ENCODE results near the gene ZNF865.

Gene ZNF865

GRCh38 chr19:55645512-55645881, 40.0 kb downstream of the ZNF865 start:
- H3K27me3 ChIP-seq (ENCODE audit: control insufficient read depth, insufficient read depth, low read length): no peaks in the 10 kb centered on the region
- no CpG with 5 or more reads among the region's 5 CpGs for WGBS (ENCODE audit: insufficient coverage, insufficient read length)
- no peak overlapping the region for H3K27ac ChIP-seq (ENCODE audit: low read length)
- 0 out of 2 replicates have a peak, but pooled peaks cover 3% of the 10 kb centered on the region for H3K4me1 ChIP-seq (ENCODE audit: control insufficient read depth, insufficient read depth, low read length)
- H3K9me3 ChIP-seq (ENCODE audit: control insufficient read depth, insufficient read depth, low read length): no peaks in the 10 kb centered on the region
- peaks cover 8% of the 10 kb centered on the region for H3K36me3 ChIP-seq (ENCODE audit: control insufficient read depth, insufficient read depth, low read length)
- DNase-seq (ENCODE audit: low read depth, low spot score): no peak
- no peak overlapping the region for H3K4me3 ChIP-seq (ENCODE audit: low read length)

DNA sequence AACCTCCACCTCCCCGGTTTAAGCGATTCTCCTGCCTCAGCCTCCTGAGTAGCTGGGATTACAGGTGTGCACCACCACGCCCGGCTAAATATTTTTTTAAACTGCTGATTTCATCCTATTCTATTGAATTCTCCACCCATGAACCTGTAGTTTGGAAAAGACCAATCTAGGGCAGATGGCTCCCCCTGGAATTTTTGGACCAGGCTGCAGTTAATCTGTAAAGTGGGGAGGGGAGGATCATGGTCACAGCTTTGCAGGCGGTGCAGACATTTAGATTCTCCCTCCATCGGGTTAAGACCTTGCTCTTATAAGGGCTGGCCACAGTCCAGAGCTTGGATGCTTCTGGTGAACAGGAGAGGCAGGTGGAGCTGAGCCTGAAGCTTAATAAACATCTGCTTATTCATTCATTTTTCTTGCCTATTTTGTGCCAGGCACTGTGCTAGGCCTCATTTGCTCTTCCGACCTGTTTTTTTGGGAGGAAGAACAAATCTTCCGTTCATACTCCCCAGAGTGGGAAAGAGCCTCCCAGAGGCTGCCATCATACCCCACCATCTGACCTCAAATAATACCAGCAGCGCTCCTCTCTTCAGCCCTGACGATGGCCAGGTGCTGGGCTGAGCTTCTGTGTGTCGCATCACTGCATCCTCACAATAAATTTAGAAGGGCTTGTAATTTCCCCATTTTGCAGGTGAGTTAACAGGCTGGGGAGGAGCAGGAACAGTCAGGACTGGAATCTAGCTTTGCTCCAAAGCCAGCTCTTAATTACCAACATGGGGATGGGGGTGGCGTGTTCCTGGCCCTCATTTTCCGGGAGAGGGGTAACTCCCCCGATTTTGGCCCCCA, 41.7 kb downstream of the ZNF865 start:
- H3K9me3 ChIP-seq (ENCODE audit: control insufficient read depth, insufficient read depth, low read length): no peaks in the 10 kb centered on the region
- H3K4me3 ChIP-seq (ENCODE audit: low read length): peak overlapping the region; percentile 86; the same call in 1 of the 2 replicates
- H3K36me3 ChIP-seq (ENCODE audit: control insufficient read depth, insufficient read depth, low read length): peaks cover 8% of the 10 kb centered on the region
- H3K27me3 ChIP-seq (ENCODE audit: control insufficient read depth, insufficient read depth, low read length): no peaks in the 10 kb centered on the region
- WGBS (ENCODE audit: insufficient coverage, insufficient read length): no CpG with 5 or more reads among the region's 14 CpGs
- no peak for DNase-seq (ENCODE audit: low read depth, low spot score)
- 0 out of 2 replicates have a peak, but pooled peaks cover 3% of the 10 kb centered on the region for H3K4me1 ChIP-seq (ENCODE audit: control insufficient read depth, insufficient read depth, low read length)
- no peak overlapping the region for H3K27ac ChIP-seq (ENCODE audit: low read length)

DNA sequence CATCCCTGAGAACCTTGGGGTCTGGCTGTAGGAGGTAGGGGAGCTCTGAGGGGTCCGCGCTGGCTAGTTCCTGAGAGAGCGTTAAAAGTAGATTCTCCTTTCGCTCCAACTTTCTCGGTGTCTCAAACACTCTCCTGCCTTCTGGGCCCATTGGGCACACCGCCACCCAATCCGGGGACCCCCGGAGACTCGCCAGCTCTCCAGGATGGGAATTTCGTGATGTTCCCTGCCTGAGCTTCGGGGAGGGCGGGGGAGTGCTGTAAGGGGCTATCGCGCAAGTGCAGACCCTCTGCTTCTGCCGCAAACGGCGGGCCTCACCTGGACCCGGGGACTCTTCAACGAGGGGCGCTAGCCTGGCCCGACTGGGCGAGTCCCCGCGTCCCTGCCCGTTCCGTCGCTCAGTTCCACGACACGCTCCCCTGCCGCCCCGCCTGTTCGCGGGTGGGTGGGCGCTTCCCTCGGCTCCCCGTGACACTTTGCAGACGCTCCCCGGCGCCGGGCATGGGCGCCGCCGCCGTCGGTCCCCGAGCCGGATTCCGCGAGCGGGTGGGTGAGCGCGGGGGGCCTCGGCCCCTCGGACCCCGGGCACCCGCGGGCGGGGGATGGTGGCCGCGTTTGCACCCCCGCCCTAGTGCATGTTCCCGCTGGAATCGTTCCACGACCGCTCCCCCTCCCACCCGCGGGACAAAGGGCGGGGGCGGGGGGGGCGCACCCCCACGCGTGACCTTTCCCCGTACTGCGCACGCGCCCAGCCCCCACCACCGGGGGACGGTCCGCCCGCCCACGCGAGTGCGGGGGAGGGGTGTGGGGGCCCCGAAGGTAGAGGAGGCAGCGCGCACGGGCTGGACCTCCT, 42.5 kb downstream of the ZNF865 start, which contains the start of gene CCDC106:
CCDC106 (plus strand) TSS at position 481 of the 853 bp plus-strand sequence. CDS start 835 bp downstream, outside the sequence.
- Histone ChIP-seq H3K27me3 (ENCODE audit: control insufficient read depth, insufficient read depth, low read length) (no peaks in the 10 kb centered on the region), H3K27ac (ENCODE audit: low read length) (no peak within 1 kb of the TSS), H3K36me3 (ENCODE audit: control insufficient read depth, insufficient read depth, low read length) (peaks cover 8% of the 10 kb centered on the region), H3K4me3 (ENCODE audit: low read length) (peak within 1 kb of the TSS; percentile 86), H3K4me1 (ENCODE audit: control insufficient read depth, insufficient read depth, low read length) (0 out of 2 replicates have a peak, but pooled peaks cover 3% of the 10 kb centered on the region), H3K9me3 (ENCODE audit: control insufficient read depth, insufficient read depth, low read length) (no peaks in the 10 kb centered on the region)
- WGBS (ENCODE audit: insufficient coverage, insufficient read length): no CpG with 5 or more reads among the region's 87 CpGs
- no peak for DNase-seq (ENCODE audit: low read depth, low spot score)

DNA sequence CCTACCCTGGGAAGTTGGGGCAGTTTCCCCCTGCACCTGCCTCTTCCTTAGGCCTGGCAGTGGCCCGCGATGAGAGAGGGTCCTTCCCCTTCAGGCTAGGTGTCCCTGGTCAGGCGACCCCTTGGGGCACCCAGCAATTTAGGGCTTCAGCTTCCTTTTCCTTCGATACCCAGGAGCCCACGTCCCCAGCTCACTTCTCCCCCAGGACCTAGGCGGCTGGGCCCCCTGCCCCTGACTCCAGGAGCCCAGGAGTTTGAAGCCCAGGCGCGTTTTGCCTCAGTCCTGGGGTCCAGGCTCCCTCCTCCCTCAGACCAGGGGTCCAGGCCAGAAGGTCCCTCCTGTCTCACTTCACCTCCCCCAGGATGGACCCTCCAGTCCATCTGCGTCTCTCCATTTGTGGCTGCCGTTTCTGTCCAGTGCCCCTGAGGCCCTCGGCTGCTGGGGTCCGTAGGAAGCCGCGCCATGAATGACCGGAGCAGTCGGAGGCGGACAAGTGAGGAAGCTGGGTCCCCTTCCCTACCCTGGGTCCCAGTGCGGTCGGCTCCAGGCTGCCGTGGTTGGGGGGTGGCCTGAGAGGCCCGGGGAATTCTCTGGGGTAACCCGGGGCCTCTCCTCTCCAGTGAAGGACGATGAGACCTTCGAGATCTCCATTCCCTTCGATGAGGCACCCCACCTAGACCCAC, 43.3 kb downstream of the ZNF865 start:
- H3K27me3 ChIP-seq (ENCODE audit: control insufficient read depth, insufficient read depth, low read length): no peaks in the 10 kb centered on the region
- no peak overlapping the region for H3K27ac ChIP-seq (ENCODE audit: low read length)
- peaks cover 8% of the 10 kb centered on the region for H3K36me3 ChIP-seq (ENCODE audit: control insufficient read depth, insufficient read depth, low read length)
- no peak for DNase-seq (ENCODE audit: low read depth, low spot score)
- WGBS (ENCODE audit: insufficient coverage, insufficient read length): no CpG with 5 or more reads among the region's 25 CpGs
- peak overlapping the region; percentile 86; the same call in 1 of the 2 replicates for H3K4me3 ChIP-seq (ENCODE audit: low read length)
- no peaks in the 10 kb centered on the region for H3K9me3 ChIP-seq (ENCODE audit: control insufficient read depth, insufficient read depth, low read length)
- H3K4me1 ChIP-seq (ENCODE audit: control insufficient read depth, insufficient read depth, low read length): 0 out of 2 replicates have a peak, but pooled peaks cover 3% of the 10 kb centered on the region

DNA sequence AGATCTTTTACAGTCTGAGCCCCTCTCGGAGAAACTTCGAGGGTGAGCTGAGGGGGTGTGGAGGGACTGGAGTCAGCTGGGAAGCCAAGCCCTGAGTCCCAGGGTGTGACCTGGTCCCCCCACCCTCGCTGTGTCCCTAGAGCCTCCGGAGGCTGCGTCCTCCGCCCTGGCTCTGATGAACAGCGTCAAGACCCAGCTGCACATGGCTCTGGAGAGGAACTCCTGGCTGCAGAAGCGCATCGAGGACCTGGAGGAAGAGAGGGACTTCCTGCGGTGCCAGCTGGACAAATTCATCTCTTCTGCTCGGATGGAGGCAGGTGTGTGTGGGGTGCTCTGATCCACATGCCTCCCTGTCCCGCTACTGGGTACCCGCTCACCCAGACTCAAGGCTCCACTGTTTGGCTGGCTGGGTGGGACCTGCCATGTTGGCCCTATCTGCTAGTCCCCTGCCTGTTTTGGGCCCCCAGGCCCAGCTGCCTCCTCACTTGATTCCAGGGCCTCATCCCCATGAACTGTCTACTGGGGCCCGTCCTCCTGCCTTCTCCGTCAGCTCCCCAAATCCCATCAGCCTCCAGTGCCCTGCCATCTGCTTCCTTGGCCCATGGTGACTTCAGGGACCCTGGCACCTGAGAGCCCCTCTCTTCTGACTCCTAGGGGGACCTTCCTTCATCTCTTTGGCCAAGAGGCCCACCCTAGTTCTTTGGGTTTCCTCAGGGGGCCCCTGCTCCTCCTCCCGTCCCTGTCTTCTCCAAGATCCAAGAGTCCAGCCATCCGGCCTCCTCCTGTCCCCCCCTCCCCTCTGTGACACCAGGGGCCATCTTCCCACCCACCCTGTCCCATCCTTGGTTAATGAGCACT, 44.0 kb downstream of the ZNF865 start:
- WGBS (ENCODE audit: insufficient coverage, insufficient read length): no CpG with 5 or more reads among the region's 17 CpGs

DNA sequence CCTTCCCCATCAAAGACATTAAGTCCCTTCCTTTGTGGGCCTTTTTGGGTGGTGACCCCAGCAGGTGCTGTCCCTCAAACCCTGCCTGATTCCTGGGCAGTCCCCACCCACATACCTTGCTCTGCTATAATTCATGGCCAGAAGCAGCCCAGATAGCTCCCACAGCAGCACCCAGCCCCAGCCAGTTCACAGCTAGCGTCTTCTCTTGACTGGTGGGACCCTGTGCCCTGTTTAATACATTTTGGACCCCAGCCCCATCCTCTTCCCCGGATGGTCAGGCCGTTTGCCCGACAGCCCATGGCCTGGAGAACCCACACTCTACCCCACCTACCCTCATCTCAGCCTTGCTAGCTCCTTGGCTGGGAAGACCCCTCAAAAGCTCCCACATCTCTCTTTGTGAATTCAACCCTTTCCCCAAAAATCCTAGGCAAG, 44.7 kb downstream of the ZNF865 start:
- Histone ChIP-seq H3K4me1 (ENCODE audit: control insufficient read depth, insufficient read depth, low read length) (0 out of 2 replicates have a peak, but pooled peaks cover 3% of the 10 kb centered on the region), H3K4me3 (ENCODE audit: low read length) (no peak overlapping the region), H3K27me3 (ENCODE audit: control insufficient read depth, insufficient read depth, low read length) (no peaks in the 10 kb centered on the region), H3K9me3 (ENCODE audit: control insufficient read depth, insufficient read depth, low read length) (no peaks in the 10 kb centered on the region), H3K27ac (ENCODE audit: low read length) (no peak overlapping the region), H3K36me3 (ENCODE audit: control insufficient read depth, insufficient read depth, low read length) (peaks cover 3% of the 10 kb centered on the region)
- no CpG with 5 or more reads among the region's 4 CpGs for WGBS (ENCODE audit: insufficient coverage, insufficient read length)
- no peak for DNase-seq (ENCODE audit: low read depth, low spot score)

More for the DNA sequence above, 44.0 kb downstream of the ZNF865 start:
- Histone ChIP-seq H3K4me3 (ENCODE audit: low read length) (no peak overlapping the region), H3K36me3 (ENCODE audit: control insufficient read depth, insufficient read depth, low read length) (peaks cover 8% of the 10 kb centered on the region), H3K27me3 (ENCODE audit: control insufficient read depth, insufficient read depth, low read length) (no peaks in the 10 kb centered on the region), H3K4me1 (ENCODE audit: control insufficient read depth, insufficient read depth, low read length) (0 out of 2 replicates have a peak, but pooled peaks cover 3% of the 10 kb centered on the region), H3K9me3 (ENCODE audit: control insufficient read depth, insufficient read depth, low read length) (no peaks in the 10 kb centered on the region), H3K27ac (ENCODE audit: low read length) (no peak overlapping the region)
- no peak for DNase-seq (ENCODE audit: low read depth, low spot score)

DNA sequence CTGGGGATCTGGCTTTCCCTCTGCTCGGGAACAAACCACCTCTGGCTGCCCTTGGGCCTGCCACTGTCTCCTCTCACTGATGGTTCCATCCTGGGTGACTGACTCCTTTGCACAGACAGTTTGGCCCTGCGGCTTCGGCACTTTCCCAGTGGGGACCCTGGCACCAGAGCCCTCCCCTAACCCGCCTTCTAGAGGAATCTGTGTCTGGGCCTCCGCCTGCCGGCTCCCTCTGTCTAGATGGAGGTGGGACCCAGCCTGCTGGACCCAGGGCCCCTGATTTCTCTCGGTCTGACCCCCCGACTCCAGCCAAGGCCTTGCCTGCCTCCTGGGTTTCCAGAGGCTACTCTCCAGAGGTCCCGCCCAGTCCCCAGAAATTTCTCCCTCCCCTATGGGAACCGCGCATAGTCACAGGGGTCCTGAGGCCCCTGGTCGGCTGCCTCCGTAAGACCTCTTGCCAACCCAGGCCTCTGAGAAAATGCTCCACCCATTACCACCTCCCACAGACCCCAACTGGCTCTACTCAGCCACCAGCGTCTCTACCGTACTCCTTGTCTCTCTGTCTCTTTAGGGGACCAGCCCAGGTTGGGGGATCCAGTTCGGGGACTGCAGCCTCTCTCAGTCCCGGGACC, 45.3 kb downstream of the ZNF865 start:
- H3K4me3 ChIP-seq (ENCODE audit: low read length): no peak overlapping the region
- no peak overlapping the region for H3K27ac ChIP-seq (ENCODE audit: low read length)
- no CpG with 5 or more reads among the region's 17 CpGs for WGBS (ENCODE audit: insufficient coverage, insufficient read length)
- 0 out of 2 replicates have a peak, but pooled peaks cover 3% of the 10 kb centered on the region for H3K4me1 ChIP-seq (ENCODE audit: control insufficient read depth, insufficient read depth, low read length)
- no peaks in the 10 kb centered on the region for H3K9me3 ChIP-seq (ENCODE audit: control insufficient read depth, insufficient read depth, low read length)
- H3K27me3 ChIP-seq (ENCODE audit: control insufficient read depth, insufficient read depth, low read length): no peaks in the 10 kb centered on the region
- DNase-seq (ENCODE audit: low read depth, low spot score): no peak
- H3K36me3 ChIP-seq (ENCODE audit: control insufficient read depth, insufficient read depth, low read length): no peaks in the 10 kb centered on the region

DNA sequence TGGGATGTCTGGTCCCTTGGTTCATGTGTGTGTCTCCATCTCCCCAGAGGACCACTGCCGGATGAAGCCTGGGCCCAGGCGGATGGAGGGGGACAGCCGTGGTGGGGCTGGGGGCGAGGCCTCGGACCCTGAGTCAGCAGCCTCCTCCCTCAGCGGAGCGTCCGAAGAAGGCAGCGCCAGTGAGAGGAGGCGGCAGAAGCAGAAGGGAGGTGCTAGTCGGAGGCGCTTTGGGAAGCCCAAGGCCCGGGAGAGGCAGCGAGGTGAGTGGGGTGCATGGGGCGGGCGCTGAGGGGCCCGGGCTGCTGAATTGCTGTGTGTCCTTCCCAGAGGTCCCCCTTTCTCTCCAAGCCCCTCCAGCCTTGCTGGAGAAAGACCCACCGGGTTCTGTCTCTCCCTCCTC, 45.8 kb downstream of the ZNF865 start:
- Histone ChIP-seq H3K4me1 (ENCODE audit: control insufficient read depth, insufficient read depth, low read length) (0 out of 2 replicates have a peak, but pooled peaks cover 3% of the 10 kb centered on the region), H3K36me3 (ENCODE audit: control insufficient read depth, insufficient read depth, low read length) (no peaks in the 10 kb centered on the region), H3K27ac (ENCODE audit: low read length) (no peak overlapping the region), H3K4me3 (ENCODE audit: low read length) (no peak overlapping the region), H3K27me3 (ENCODE audit: control insufficient read depth, insufficient read depth, low read length) (no peaks in the 10 kb centered on the region), H3K9me3 (ENCODE audit: control insufficient read depth, insufficient read depth, low read length) (no peaks in the 10 kb centered on the region)
- DNase-seq (ENCODE audit: low read depth, low spot score): no peak
- no CpG with 5 or more reads among the region's 18 CpGs for WGBS (ENCODE audit: insufficient coverage, insufficient read length)

All from iPS DF 6.9 (cell line).